DMS79 (cell line): ENCODE results near the gene ALPK3.

Source experiments
- DNase-seq: peaks from one replicate; lab custom pipeline; 2025; lab: John Stamatoyannopoulos, UW

Gene ALPK3

DNA sequence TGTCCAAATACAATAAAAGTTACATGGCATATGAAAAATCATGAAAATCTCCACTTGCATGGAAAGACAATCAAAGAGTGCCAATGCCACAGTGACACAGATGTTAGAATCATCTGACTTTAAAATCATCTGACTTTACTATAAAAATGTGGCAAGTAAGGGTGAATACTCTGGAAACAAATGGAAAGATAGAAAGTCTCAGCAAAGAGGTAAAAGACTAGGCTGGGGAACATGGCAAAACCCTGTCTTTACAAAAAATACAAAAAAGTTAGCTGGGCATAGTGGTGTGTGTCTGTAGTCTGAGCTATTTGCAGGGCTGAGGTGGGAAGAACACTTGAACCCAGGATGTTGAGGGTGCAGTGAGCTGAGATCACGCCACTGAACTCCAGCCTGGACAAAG, 29.1 kb downstream of the ALPK3 start:
- no peak for DNase-seq

DNA sequence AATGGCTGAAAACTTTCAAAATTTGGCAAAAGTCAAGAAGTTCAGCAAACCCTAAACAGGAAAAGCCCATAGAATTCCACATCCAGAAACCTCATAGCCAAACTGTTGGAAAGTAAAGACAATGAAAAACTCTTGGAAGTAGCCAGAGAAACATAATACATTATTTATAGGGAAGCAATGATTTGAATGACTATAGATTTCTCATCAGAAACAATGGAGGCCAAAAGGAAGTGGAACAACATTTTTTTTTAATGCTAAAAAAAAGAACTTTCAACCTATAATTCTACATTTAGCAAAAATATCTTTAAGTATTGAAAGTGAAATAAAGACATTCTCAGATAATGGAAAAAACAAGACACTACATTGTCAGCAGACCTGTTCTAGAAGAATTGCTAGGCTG, 30.2 kb downstream of the ALPK3 start:
- no peak for DNase-seq

- no peak for DNase-seq
These were observed 35.1 kb downstream of the ALPK3 start for GRCh38 chr15:84852212-84852611.

- no peak for DNase-seq
These were observed 38.0 kb downstream of the ALPK3 start for GRCh38 chr15:84855136-84855535.

DNA sequence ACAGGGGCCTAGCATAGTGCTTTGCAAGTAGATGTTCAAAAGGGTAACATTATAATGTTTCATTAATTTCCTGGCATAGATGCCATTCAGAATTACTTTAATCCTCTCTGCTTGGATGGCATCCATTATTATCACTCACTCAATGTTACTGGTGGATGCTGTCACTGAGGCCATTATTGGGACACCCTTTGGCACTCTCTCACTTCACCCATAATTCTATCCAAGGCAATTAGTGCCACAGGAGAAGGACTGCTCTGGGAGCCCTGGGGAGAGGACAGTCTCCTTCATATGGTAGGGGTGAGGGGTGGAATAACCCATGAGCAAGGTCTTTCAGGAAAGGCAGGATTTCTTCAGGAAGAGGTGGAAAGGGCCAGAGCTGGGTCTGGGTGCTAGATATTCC, 38.6 kb downstream of the ALPK3 start:
- no peak for DNase-seq

- no peak for DNase-seq
These were observed 39.7 kb downstream of the ALPK3 start for GRCh38 chr15:84856731-84857417.

DNA sequence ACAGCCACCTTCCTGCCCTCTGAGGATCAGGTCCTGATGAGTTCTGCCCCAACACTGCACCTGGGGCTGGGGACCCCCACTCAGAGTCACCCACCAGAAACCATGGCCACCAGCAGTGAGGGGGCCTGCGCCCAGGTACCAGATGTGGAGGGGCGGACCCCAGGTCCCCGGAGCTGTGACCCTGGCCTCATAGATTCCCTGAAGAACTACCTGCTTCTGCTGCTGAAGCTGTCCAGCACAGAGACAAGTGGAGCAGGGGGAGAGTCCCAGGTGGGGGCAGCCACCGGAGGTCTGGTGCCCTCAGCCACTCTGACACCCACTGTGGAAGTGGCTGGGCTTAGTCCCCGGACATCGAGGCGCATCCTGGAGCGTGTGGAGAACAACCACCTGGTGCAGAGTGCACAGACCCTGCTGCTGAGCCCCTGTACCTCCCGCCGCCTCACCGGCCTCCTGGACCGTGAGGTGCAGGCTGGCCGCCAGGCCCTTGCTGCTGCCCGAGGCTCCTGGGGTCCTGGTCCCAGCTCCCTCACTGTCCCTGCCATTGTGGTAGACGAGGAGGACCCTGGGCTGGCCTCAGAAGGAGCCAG, 40.4 kb downstream of the ALPK3 start:
- DNase-seq = no peak

GRCh38 chr15:84858231-84858630, 41.1 kb downstream of the ALPK3 start:
- DNase-seq = no peak

- no peak for DNase-seq
These were observed 42.0 kb downstream of the ALPK3 start for GRCh38 chr15:84859144-84859543.

GRCh38 chr15:84859651-84860050, 42.5 kb downstream of the ALPK3 start:
- no peak for DNase-seq

DNA sequence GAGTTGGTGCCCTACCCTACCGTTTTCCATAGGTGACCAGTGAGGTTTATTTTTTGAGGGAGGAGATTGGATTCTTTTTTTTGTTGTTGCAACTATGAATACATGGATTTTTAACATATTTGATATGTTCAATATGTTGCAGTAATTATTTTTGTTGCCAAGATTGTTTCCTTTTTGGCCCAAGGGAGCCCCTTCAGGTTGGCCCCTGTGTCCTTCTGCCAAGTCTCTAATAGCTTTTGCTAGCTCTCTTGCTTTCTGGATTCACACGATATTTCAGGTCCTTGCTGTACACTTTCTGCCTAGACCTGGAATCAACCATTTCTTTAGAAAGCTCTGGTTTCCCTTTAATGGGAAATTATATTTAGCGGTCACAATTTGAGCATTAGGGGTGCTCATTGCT, 44.6 kb downstream of the ALPK3 start:
- no peak for DNase-seq

- DNase-seq = no peak
These were observed 45.2 kb downstream of the ALPK3 start for GRCh38 chr15:84862214-84862975.

DNA sequence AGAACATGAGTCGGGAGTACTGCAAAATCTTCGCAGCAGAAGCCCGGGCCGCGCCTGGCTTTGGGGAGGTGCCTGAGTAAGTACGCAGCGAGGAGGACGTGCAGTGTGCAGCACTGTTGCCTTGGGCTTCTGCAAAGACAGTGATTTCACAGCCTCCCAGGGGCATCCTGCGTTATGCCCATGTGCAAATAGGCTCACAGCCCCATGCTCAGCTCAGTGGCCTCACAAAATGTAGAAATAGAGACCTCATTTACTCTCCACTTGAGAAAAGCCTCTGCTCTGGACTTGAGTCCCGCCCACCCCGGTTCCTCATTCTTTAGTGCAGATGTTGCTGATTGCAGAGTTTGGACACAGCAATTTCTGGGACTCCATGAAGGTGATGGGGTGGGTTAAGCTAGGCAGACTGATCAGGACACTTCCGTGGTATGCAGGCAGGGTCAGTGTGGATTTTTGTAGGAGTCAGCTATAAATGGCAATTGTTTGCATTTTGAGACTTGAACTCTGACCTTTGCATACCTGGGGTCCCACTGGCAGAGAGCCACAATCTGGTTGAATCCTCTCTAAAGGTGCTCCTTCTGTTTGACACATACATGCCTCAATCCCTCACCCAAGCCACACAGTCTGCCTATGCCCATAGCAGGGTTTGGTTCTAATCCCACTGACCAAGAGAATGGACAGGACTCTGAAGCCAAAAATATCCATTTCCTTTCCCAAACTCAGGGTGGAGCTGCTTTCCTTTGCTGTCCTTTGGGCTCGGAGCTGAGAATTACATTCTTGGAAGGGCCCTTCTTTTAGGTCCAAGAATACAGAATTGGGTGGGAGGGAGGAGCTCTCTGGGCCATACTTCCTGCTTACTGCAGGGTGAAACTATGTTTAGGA, 46.6 kb downstream of the ALPK3 start:
- no peak for DNase-seq

GRCh38 chr15:84864444-84864795, 47.3 kb downstream of the ALPK3 start:
- DNase-seq = no peak

DNA sequence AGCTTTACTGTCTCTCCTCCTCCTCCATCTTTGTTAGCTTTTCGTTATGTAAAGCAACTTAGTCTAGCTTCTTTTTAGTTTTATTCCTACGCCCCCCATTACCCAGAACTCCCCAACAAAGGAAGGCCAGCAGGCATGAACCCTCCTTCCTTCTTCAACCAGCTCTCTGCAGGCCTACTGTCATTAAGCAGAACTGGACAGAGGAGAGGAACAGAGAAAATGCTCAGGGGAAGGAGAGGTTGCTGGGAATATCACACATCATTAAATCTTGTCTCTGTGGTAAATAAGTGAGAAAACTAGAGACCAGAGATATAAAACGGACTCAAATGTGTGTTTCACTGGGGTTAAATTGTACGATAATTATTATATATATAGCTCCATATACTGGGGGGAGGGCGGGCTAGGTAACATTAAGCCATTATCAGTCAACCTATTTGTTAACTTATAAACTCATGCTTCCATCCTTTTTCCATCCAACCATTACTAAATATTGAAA, 48.0 kb downstream of the ALPK3 start:
- no peak for DNase-seq

DNA sequence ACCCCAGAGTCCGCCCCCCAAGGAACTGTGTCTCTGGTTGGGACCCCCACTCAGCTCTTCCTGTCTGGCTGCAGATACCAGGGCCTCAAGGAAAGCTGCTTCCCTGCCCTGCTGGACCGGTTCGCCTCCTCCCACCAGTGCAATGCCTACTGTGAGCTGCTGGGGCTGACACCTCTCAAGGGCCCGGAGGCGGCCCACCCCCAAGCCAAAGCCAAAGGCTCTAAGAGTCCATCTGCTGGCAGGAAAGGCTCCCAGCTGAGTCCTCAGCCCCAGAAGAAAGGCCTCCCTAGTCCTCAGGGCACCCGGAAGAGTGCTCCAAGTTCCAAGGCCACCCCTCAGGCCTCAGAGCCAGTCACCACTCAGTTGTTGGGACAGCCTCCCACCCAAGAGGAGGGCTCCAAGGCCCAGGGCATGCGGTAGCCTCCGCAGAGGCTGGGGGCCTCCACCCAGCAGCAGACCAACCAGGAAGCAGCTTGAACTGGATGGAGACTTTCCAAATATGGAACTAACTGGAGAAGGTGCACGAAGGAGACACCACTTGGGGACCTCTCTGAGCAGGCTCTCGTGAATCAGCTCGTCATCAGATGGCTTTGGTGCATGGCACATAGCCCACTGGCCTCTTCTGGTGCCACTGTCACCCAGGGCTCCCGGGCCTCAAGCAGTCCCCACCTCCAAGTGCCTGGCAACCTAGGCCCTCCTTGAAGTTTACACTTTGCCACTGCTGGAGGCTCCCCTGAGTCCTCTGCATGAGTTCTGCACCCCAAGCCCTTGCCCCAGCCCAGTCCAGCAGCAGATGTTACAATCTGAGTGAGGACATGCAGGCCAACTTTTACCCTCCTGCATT, 51.1 kb downstream of the ALPK3 start:
- DNase-seq = no peak

GRCh38 chr15:84869510-84869909, 52.4 kb downstream of the ALPK3 start:
- no peak for DNase-seq

- DNase-seq = no peak
These were observed 54.4 kb downstream of the ALPK3 start for GRCh38 chr15:84871428-84871985.

- no peak for DNase-seq
These were observed 55.1 kb downstream of the ALPK3 start for GRCh38 chr15:84872009-84872910.

- DNase-seq = no peak
These were observed 56.8 kb downstream of the ALPK3 start for GRCh38 chr15:84873997-84874396.
